GM21576 (cell line): ENCODE measurements around the gene PDE7B.
"Not testable (repeated sequence)": the region's sequence is repeated elsewhere in the genome, so short reads cannot be mapped to it uniquely, and the experiment has no call there.

Experiments used
- ATAC-seq: cut with Tn5 transposase; IDR thresholded peaks from one replicate; pipeline ENCODE4 v1.9.1; 2021; ENCODE audit warnings: mild to moderate bottlenecking, moderate library complexity; ENCODE audit not compliant: unreplicated experiment

PDE7B gene

DNA sequence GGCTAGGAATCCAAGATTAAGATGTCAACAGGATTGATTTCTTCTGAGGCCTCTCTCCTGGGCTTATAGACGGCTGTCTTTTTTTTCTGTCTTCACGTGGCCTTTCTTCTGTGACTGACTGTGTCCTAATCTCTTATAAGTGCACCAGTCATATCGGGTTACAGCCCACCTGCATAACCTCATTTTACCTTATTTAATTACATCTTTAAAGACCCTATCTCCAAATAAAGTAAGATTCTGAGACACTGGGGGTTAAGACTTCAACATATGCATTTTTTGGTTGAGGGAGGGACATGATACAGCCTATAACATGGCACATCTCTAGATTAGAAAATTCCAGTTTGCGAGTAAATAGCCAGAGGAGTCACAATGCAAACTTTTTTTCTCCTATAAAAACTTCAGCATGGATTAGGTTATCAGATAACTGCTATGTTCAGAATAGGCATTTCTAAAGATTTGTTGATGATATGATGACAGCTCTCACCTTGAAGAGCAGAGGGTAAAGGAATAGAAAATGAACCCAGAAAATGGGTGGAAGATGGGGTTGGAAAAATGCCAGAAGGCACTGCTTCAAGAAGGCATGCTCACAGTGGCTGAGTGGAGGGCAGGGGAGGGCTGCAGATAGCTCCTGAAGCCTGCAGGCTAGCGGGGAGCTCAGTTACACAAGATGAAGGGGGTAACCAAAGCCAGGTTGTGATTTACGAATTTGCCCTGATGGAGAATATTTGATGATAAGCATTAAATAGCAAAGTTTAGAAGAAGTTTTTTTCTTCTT, 8.7 kb upstream of the PDE7B start:
- ATAC-seq: no peak

DNA sequence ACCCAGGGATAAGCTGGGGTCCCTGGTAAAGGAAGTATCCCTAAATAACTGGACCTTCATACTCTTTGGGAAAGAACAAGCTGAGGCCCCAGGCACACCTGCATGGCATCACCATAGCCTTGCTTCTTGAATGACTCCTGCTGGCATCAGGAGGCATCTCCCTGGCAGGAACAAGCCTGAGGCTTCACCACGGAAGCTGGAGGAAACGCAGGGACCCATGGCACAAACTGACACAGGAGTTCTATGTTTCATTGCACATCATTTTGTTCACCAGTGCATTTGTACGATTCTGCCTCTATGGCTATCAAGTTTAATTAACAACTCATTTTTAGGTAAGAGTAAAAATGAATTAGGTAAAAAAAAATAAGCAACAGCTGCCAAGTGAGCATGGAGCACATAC, 619 bp upstream of the PDE7B start:
- ATAC-seq: no peak

DNA sequence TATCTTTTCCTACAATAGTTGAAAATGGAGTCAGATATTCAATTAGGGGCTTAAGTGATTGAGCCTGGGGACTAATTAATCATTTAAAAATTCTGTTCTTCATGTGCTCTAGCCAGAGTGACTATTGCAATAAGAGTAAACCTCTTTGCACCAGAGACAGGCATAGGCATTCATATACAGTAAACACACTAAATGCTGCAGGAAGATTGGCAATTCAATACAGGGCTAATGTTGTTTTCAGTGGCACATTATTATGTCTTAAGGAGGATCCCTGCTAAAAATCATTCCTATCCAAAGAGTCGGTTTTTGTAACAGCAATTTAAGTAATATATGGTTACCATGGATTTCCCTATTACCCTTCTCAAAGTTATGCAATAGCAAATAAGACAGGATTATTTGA, 1.2 kb downstream of the PDE7B start:
- ATAC-seq: no peak

DNA sequence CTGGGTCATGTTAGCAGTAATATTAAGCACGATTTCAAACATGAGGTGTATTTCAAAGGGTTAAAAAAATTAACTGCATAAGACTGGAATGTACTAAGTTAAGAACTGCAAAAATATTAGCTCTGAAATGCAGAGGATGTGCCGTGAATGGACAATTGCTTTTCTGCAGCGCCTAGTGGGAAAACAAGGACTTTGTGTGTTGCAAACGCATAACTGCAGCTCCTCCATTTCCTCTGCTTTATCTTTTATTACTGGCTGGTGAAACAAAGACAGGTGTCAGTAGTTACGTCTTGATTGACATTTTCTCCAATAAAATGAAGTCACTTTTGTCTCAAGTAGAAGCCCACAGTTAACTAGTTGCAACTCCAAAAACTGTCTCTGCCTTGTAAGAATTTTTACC, 1.7 kb downstream of the PDE7B start:
- ATAC-seq: no peak

DNA sequence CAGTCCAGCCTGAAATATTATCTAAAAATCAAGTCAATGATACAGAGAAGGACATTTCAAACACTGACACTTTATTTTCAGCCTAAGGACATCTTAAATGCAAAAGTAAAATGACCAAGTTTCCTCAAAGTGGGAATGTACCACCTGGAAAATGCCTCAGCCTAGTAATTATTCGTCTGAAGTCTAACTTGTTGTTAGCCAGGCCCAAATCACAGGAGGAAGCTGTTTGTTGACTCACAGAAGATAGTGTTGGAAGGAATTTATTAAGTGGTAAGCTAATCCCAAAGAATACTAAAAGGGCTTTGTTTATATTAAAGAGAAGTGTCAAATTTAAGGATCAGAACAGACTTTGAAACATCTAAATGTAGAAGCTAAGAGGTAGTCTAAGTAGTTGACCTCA, 2.5 kb downstream of the PDE7B start:
- no peak for ATAC-seq

DNA sequence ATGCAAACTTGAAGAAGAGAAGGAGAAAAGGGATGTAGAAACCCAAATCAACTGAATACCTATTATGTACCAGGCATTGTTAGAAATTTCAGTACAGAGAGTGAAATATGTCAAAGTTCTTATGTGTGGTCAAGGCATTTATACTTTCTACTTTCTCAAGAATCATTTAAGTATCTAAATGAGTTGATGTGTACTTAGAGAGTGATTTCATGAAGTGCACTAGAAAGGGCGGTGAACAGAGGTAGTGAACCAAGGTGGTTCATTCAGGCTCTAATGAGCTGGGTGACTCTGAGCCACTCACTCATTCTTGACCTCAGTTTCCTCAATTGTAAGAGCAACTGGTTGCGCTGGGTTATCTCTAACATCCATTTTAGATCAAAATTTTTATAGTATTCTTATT, 3.3 kb downstream of the PDE7B start:
- ATAC-seq: no peak

DNA sequence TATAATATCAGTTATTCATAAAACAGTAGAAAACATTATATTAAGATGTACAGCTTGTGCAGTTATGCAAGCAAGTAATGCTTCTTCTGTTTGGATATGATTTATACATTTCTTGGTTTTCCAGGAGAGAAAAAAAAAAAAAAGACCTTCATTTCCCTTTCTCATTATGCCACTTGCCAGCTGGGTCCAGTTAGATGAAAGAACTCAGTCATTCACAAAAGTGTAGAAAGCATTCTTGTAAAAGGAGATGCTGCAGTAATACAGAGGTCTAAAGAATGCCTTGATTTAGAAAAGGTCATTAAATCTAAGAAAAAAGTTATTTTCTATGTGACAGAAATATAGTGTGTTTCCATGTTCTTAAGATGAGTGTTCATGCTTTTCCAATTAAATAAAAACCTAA, 7.4 kb downstream of the PDE7B start:
- no peak for ATAC-seq

DNA sequence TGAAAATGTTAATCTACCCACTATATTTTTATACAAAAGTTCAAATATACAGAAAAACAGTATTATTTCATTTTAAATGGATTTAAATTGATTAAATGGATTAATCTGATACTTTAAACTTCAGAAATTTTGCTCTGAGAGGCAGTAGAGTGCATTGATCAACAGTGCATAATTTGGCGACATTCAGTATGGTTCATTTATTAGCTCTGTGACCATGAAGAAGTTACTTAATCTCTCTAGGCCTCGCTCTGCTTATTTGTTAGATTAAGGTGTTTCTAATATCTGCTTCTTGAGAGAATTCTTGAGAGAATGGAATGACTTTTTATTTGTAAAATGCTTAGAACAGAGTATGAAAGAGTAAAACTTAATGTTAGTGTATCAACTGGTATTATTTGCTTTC, 8.9 kb downstream of the PDE7B start:
- no peak for ATAC-seq

DNA sequence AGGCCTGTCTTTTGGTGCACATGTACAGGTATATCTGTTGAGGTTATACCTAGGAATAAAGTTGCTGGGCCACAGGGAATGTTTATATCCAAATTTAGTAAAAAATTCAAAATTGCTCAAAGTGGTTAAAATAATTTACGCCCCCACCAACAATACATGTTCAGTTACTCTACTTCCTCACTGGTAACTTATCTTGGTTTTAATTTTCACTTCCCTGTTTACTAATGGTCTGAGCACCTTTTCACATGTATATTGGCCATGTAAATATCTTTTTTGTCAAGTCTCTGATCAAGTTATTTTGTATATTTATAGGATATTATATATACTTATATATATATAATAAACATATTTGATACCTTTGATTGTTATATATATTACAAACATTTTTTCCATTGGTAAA, 9.7 kb downstream of the PDE7B start:
- ATAC-seq: peak; percentile 89

DNA sequence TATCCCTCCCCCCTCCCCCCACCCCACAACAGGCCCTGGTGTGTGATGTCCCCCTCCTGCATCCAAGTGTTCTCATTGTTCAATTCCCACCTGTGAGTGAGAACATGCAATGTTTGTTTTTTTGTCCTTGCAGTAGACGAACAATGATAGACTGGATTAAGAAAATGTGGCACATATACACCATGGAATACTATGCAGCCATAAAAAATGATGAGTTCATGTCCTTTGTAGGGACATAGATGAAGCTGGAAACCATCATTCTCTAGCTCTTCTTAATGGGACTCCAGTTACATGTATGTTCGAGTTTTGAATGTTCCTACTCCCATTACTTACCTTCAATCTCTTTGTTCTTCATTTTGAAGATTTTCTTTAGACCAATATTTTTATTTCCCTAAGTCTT, 13.4 kb downstream of the PDE7B start:
- not testable (repeated sequence) for ATAC-seq

DNA sequence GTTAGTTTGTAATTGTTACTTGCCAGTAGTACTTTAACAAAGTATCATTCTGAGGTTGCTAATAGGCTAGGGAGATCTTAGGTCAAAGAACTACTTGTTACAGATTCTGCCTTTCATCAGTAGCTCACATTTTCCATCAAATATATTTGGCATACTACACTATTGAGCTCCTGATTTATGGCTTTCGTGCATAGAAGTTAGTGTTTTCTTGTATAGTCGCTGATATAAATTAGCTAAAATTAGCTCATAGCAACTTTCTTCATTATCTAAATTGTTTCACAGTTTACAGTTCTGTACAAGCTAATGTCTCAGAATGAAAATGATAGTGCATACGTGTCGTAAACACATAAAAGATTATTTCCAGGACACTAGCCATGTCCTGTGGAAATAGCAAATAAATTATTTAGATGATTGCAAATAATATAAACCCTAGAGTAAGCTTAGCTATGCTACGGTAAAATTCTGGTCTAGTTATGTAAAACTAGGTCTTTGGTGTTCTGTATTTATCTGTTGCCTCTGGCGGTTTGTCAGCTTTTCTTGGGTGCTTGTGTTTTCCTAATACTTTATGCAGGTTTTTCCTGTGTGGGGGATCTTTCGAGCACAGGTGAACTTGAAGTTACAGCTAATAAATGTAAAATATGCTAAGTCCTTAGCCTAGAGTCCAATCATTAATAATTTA, 15.1 kb downstream of the PDE7B start:
- ATAC-seq: no peak

DNA sequence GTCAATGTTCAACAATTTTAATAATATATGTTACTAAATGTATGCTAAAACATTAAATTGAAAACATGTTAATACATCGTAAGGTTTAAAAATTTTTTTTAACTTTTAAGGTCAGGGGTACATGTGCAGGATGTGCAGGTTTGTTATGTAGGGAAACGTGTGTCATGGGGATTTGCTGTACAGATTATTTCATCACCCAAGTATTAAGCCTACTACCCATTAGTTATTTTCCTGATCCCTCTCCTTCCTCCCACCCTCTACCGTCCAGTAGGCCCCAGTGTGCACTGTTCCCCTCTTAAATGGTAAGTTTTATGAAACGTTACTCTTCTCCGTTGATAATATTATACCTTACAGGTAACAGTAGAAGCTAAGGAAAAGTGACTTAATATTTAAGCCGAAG, 15.8 kb downstream of the PDE7B start:
- ATAC-seq: no peak

DNA sequence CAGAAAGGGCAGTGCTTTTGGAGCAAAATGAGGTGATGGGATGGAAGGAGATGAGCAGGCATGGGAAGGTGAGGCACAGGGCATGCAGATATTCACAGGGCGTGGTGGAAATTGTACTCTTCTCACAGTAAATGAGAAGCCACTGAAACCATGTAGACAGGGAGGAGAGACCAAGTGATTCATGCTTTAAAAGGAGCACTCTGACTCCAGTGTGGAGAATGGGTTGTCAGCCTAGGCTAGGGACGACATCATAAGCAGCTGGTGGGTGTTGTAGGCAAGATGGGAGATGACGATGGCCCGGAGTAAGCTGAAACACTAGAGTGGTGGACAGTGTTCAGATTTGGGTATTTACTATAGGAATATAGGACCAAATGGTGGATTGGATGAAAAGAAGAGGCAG, 18.4 kb downstream of the PDE7B start:
- ATAC-seq: no peak

DNA sequence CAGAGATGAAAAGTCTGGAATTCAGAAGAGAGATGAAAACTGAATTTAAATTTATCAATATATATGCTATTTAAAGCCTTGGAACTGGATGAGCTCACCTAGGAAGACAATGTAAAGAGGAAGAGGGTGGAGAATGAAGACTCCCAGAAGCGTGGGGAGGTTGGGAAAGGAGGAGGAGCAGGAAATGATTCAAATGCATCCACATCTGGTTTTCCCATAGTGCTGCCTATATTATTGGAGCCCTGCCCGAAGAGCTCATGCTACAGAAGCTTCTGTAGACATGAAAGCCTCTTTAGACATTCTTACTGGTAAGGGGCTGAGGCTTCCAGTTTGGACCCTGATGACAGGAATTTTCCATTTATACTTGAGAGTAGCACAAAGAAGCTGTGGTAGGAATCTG, 19.2 kb downstream of the PDE7B start:
- no peak for ATAC-seq

DNA sequence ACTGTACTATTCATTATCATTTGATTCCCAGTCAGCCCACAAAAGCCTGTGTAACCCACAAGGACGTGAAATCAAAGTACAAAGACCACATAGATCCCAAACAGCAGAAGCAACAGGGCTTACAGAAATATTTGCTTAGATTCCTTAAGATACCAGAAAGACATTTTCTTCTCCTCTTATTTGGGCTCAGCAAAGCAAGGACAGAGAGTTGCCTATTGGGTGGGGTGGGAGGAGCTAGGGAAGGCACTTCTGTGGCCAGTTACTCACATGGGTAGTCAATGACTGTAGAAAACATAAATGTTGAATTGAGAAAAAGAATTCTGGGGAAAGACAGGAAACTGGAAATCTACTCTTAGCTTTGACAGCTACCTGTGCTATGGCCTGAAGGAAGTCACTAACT, 19.8 kb downstream of the PDE7B start:
- ATAC-seq: no peak

DNA sequence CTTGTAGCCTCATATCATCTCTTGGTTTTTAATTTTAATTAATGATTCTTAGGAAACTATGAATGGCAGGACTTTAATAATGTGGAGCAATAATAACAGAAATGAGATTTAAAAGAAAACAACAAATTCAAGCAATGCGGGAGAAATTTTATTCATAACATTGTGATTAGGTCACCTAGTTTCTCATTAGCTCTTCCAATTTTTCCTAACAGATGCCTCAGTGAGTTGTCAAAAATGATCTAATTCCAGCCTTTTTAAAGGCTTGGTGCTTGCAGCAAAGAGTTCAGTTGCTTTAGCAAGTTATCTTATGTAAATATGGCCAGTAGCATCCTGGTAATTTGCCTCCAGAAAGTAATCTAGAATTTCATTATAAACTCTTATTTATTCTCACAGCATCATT, 20.4 kb downstream of the PDE7B start:
- ATAC-seq: no peak

DNA sequence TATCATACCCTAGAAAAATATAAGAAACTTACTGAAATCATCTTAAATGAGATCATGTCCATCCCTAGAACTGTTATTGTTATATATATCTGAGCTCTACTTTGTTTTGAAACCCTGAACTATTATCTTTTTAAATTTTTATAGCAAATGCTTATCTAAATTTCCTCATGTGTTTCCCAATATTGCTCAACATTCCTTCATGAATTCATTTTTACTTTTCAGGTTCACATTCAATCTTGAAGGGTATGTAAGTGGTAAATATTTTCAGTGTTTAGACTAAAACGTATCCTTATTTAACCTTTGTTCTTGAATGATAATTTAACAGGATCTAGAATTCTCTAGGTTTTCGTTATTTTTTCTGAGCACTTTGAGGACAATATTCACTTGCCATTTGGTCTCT, 23.9 kb downstream of the PDE7B start:
- ATAC-seq: no peak

DNA sequence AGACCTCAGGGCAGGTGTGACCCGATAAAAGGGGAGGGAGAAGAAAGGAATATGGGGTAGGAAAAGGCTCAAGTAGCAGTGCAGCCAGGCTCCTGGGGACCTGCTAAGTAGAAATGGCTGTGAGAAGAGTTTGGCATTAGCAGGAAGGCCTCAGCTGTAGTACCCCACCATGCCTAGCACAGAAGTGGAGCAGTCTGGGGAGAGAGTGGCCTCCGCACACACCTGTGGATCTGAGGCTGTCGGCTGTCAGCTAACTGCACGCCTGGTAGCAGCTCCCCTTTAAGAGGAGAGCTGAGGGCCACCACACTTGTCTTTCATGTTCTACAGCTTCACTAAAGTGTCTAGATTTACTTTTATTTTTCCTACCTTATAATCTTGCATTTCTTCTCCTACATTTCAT, 24.6 kb downstream of the PDE7B start:
- no peak for ATAC-seq

DNA sequence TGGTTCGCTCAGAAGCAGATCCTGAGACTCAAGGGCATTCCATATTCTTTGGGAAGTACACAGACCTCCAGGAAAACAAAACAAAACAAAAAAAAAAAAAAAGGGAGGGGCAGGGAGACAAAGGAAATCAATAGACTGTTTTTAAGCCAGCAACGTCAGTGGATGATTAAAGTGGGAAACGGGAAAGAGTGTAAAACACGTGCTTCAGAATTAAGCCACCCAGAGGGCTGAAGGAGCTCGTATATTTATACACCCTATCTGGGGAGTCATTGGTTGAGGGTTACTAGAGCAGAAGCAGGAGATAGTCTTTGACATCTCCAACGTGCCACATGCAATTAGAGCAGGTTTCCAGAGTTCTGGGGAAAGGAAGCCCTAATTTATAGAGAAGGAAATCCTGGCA, 26.2 kb downstream of the PDE7B start:
- ATAC-seq: no peak

DNA sequence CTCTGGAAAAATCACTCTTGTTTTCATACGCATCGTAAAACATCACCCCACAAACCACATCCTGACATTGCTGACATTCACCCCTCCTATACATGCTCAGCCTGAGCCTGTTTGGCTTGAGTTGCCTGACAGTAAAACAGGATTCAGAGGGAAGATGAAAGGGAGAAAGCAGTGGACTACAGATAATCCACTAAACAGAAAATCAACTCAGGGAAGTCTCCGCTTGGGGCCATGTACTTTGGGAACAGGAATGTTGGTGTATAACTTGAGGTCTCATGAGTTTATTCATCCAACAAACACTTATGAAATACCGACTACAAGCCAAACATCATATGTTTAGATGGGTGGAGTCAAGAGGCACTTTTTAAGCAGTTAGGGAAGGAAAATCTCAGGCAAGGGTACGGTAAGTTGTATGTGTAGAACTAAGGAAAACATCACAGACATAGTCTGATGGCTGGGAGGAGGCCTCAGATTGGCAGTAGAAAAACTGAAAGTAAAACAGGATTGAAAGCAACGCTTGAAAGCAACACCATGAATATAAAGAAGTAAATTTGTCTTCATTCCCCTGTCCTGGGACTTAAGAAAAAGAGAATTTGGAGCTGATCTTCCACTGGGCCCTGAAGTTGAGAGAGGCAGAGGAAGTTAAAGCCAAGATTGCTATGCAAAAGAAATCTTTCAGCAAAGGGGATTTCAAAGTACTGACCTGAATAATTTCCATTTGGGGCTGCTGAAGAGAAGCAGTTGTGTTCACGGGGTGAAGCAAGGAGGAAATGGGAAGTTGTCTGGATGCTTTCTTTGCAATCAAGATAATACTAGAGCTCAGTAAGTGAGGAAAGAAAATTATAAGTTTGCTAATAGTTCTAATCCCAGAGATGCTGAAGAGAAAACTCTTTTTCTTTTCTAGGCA, 28.8 kb downstream of the PDE7B start:
- ATAC-seq: peak; percentile 96

DNA sequence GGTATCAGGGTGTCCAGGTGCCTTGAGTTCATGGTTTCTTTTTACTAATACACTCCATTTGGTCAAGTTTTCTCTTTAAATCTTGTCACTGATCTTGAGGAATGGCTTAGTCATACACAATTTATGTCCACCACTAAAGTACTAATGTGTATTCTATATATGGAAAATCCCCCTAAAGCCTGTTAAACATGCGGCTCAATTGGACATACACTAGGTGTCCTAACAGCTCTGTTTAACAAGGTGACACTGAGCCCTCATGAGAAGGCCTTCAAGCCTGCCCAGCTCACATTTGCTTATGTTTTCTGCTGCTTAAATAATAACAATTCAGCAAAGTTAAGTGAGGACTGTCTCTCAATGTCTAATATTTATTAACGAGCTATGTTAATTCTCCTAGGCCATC, 31.5 kb downstream of the PDE7B start:
- no peak for ATAC-seq

DNA sequence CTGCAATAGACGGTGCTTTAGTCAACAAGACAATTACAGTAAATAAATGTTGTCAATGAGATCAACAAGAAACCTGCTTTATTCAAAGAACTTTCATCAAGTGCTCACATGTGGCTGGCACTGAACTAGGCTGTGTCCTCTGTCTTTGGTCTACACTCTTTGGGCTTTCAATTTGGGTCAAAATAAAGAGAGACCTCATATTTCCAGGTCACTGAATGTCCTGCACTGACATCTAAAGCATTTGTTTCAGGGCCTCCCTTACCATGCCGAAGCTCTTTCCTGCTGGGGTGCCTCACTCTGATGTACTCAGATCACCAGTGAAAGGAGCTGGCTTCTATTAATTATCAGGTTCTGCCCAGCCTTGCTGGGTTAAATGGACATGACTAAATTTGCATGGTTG, 32.0 kb downstream of the PDE7B start:
- no peak for ATAC-seq
